Osteoblast (primary cell): ENCODE data around the gene EPHB4. TPM values are rescaled to one million over a fixed set of nuclear protein-coding genes. Genes with fewer than 3 reads are reported as not detected.
A peak's percentile ranks its signal among the peaks of the same experiment; 100 is the strongest.

Experiments
- DNase-seq: peaks from one replicate; pipeline ENCODE4 v3.0.0; 2011; ENCODE audit warnings: low spot score, mixed read lengths; ENCODE audit not compliant: insufficient read length; ENCODE audit errors: missing footprints
- H2AFZ ChIP-seq: 2 replicates; pipeline ENCODE4 v1.6.0; 2011; ENCODE audit warnings: mild to moderate bottlenecking, low read length
- H3K27ac ChIP-seq: 2 replicates; pipeline ENCODE4 v1.5.1; 2011; ENCODE audit warnings: mild to moderate bottlenecking, low read depth, low read length, moderate library complexity
- H3K27me3 ChIP-seq: 2 replicates; pipeline ENCODE4 v1.6.0; 2012; ENCODE audit warnings: mild to moderate bottlenecking, control low read depth, inconsistent platforms, low read length, moderate library complexity; ENCODE audit not compliant: insufficient read depth
- H3K36me3 ChIP-seq: 2 replicates; pipeline ENCODE4 v1.5.1; 2011; ENCODE audit warnings: mild to moderate bottlenecking, low read length, control low read depth, moderate library complexity; ENCODE audit not compliant: insufficient read depth
- H3K4me1 ChIP-seq: 2 replicates; pipeline ENCODE4 v1.5.1; 2011; ENCODE audit warnings: mild to moderate bottlenecking, low read length, control low read depth, moderate library complexity; ENCODE audit not compliant: insufficient read depth
- H3K4me2 ChIP-seq: 2 replicates; pipeline ENCODE4 v1.6.0; 2011; ENCODE audit warnings: mild to moderate bottlenecking, low read length; ENCODE audit not compliant: insufficient read depth
- H3K4me3 ChIP-seq: fragments of 200-600 bp; sonication (generic); 3 replicates; pipeline ENCODE4 v1.5.1; 2012; ENCODE audit warnings: mild to moderate bottlenecking, low read length, inconsistent platforms; ENCODE audit not compliant: insufficient read depth
- H3K79me2 ChIP-seq: 2 replicates; pipeline ENCODE4 v1.6.0; 2012; ENCODE audit warnings: mild to moderate bottlenecking, low read length, control low read depth, inconsistent platforms; ENCODE audit not compliant: insufficient read depth
- H3K9me3 ChIP-seq: 2 replicates; pipeline ENCODE4 v1.5.1; 2011; ENCODE audit warnings: low read depth, low read length, control low read depth
- H4K20me1 ChIP-seq: 2 replicates; pipeline ENCODE4 v1.6.0; 2012; ENCODE audit warnings: mild to moderate bottlenecking, low read length, control low read depth; ENCODE audit not compliant: insufficient read depth
- total RNA-seq: library from RNA; depleted of rRNA; stranded (reverse); fragments of >200 nt; gene quantifications from 2 replicates; pipeline ENCODE4 v1.2.3, GENCODE V29; 2012
- TF ChIP-seq, protein P1 (sequence below): IDR thresholded peaks from 2 replicates; pipeline ENCODE4 v1.5.1; 2011; ENCODE audit warnings: mild to moderate bottlenecking, low read depth, low read length, moderate library complexity; ENCODE audit errors: extremely low read depth

The EPHB4 gene
- total RNA-seq, 1 donor: 47.0 TPM

DNA sequence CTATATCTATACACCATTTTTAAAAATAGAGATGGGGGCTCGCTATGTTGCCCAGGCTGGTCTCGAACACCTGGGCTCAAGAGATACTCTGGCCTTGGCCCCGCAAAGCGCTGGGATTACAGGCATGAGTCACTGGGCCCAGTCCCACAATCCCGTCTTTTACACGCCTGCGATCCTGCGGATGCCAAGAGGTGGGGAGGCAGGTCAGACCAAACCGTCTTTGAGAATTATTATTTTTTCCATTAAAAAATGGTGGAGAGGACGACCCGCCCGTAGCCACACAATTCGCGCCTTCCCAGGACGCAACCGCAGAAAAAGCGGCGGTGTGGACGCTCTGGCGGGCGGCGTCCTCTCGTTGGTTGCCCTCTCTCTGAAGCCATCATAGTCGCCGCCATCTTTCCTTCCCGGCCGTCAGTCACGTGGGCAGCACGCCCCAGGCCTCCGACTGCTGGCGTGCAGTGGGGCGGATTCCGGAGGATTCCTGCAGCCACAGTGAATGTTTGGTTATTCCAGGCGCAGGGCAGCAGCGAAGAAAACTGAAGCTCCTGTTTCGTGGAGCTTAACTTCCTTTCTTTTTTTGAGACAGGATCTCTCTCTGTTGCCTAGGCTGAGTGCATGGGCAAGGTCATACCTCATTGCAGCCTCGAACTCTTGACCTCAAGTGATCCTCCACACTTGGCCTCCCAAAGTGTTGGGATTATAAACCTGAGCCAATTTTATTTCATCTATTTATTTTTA lies 9.9 kb upstream of the EPHB4 start:
- peak overlapping the region; percentile 96 for H2AFZ ChIP-seq
- DNase-seq: peak; percentile 97
- peak overlapping the region; percentile 66 for H3K4me3 ChIP-seq
- no peaks in the 10 kb centered on the region for H3K9me3 ChIP-seq
- no peaks in the 10 kb centered on the region for H3K79me2 ChIP-seq
- peak overlapping the region; percentile 86 for H3K4me2 ChIP-seq
- H3K4me1 ChIP-seq: peaks cover 4% of the 10 kb centered on the region
- no peaks in the 10 kb centered on the region for H4K20me1 ChIP-seq
- TF ChIP-seq, protein P1, sequence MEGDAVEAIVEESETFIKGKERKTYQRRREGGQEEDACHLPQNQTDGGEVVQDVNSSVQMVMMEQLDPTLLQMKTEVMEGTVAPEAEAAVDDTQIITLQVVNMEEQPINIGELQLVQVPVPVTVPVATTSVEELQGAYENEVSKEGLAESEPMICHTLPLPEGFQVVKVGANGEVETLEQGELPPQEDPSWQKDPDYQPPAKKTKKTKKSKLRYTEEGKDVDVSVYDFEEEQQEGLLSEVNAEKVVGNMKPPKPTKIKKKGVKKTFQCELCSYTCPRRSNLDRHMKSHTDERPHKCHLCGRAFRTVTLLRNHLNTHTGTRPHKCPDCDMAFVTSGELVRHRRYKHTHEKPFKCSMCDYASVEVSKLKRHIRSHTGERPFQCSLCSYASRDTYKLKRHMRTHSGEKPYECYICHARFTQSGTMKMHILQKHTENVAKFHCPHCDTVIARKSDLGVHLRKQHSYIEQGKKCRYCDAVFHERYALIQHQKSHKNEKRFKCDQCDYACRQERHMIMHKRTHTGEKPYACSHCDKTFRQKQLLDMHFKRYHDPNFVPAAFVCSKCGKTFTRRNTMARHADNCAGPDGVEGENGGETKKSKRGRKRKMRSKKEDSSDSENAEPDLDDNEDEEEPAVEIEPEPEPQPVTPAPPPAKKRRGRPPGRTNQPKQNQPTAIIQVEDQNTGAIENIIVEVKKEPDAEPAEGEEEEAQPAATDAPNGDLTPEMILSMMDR: no peak
- H3K27ac ChIP-seq: peak overlapping the region; percentile 72
- no peaks in the 10 kb centered on the region for H3K36me3 ChIP-seq
- no peaks in the 10 kb centered on the region for H3K27me3 ChIP-seq

DNA sequence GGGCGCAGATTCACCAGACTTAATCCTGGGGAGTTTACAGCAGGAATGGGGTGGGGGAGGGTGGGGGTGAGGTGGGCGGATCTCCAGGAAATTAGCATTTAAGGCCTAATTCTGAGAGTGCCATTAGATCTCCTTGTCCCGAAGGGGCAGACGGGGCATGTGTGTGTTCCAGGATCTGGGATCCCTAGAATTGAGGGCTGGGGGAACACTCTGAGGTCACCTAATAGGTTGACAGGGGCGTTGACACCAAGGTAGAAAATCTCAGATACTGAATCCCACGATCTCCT lies 9.4 kb upstream of the EPHB4 start:
- peak overlapping the region; percentile 66 for H3K4me3 ChIP-seq
- H3K27ac ChIP-seq: peak overlapping the region; percentile 43
- peak overlapping the region; percentile 86 for H3K4me2 ChIP-seq
- H3K4me1 ChIP-seq: peaks cover 4% of the 10 kb centered on the region
- H3K36me3 ChIP-seq: no peaks in the 10 kb centered on the region
- peak overlapping the region; percentile 96 for H2AFZ ChIP-seq
- DNase-seq: peak; percentile 50
- no peaks in the 10 kb centered on the region for H3K9me3 ChIP-seq
- no peaks in the 10 kb centered on the region for H3K27me3 ChIP-seq
- H4K20me1 ChIP-seq: no peaks in the 10 kb centered on the region
- no peaks in the 10 kb centered on the region for H3K79me2 ChIP-seq
- TF ChIP-seq, protein P1: no peak

GRCh38 chr7:100835903-100836811 lies 8.8 kb upstream of the EPHB4 start:
- Histone ChIP-seq H3K79me2 (no peaks in the 10 kb centered on the region), H3K4me2 (no peak overlapping the region), H3K4me1 (peaks cover 4% of the 10 kb centered on the region), H3K27ac (no peak overlapping the region), H3K4me3 (no peak overlapping the region), H3K27me3 (no peaks in the 10 kb centered on the region), H2AFZ (peak overlapping the region; percentile 46), H4K20me1 (no peaks in the 10 kb centered on the region), H3K9me3 (no peaks in the 10 kb centered on the region), H3K36me3 (no peaks in the 10 kb centered on the region)
- peak; percentile 54 for DNase-seq
- TF ChIP-seq, protein P1: no peak

DNA sequence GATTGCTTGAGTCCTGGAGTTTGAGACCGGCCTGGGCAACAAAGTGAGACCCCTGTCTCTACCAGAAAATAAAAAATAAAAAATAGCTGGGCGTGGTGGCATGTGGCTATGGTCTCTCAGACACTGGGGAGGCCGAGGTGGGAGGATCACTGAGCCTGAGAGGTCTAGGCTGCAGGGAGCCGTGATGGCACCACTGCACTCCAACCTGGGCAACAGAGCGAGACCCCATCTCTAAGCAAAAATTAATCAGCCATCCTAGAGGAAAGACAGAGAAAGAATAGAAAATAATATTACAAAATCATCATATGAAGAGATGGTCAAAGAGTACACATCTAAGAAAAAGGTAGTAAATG lies 4.9 kb upstream of the EPHB4 start:
- Histone ChIP-seq H3K4me1 (peaks cover 4% of the 10 kb centered on the region), H3K4me3 (no peak overlapping the region), H3K4me2 (no peak overlapping the region), H3K36me3 (no peaks in the 10 kb centered on the region), H3K27ac (no peak overlapping the region), H3K79me2 (no peaks in the 10 kb centered on the region), H4K20me1 (no peaks in the 10 kb centered on the region), H2AFZ (no peak overlapping the region), H3K27me3 (no peaks in the 10 kb centered on the region), H3K9me3 (no peaks in the 10 kb centered on the region)
- TF ChIP-seq, protein P1: no peak
- DNase-seq: peak; percentile 1
